Peyer's patch (tissue), 4 donors: Measurements from ENCODE around the gene NDUFA6.
A peak's percentile ranks its signal among the peaks of the same experiment; 100 is the strongest.

Source experiments
- POLR2A ChIP-seq, 2 donors: fragments of 450-650 bp; IDR thresholded peaks; one replicate each; pipeline ENCODE4 v1.5.1; 2017; ENCODE audit warnings: antibody characterized with exemption in 2 of 2, mild to moderate bottlenecking in 2 of 2, moderate library complexity in 2 of 2
- TF ChIP-seq, protein P1 (sequence below), 6 experiments: fragments of 450-650 bp in 4 of 6; fragments of 200-600 bp in 2 of 6; sonication (generic) in 1 of 6; IDR thresholded peaks; one replicate each; pipeline ENCODE4 v1.5.1; 2017 to 2019; ENCODE audit warnings: antibody characterized with exemption in 6 of 6, mild to moderate bottlenecking in 3 of 6, moderate library complexity in 1 of 6

DNA sequence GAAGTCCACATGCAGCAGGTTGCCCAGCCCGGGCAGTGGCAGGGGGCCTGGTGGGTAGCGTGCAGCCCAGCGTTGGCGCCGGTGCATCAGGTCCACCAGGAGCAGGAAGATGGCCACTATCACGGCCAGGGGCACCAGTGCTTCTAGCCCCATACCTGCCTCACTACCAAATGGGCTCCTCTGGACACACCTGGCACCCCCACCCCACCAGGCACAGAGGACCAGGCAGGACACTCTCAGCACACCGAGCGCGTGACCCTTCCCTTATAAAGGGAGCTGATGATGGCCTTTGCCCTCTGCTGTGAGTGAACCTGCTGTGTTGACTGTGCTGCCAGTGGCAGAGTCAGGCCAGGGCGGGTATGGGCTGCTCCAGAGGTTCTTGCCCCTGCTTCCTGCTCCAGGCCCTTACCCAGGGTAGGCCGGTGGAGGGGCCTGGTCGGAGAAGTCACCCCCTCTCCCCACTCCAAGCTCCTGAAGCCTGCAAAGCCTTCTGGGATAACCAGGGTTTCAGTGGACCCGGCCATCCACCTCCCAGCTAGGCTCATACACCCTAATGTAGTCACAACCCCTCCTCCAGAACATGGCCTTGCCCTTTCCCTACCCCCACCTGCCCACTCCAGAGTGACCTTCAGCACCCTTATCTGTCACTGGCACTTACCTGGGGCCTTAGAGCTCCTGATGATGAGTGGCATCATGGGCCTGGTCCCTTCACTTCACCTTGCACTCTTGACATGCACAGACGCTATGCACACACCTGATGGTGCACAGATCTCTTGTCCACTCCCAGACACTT is 40.3 kb upstream of the NDUFA6 start, which contains the start of gene CYP2D6:
- TF ChIP-seq, protein P1, sequence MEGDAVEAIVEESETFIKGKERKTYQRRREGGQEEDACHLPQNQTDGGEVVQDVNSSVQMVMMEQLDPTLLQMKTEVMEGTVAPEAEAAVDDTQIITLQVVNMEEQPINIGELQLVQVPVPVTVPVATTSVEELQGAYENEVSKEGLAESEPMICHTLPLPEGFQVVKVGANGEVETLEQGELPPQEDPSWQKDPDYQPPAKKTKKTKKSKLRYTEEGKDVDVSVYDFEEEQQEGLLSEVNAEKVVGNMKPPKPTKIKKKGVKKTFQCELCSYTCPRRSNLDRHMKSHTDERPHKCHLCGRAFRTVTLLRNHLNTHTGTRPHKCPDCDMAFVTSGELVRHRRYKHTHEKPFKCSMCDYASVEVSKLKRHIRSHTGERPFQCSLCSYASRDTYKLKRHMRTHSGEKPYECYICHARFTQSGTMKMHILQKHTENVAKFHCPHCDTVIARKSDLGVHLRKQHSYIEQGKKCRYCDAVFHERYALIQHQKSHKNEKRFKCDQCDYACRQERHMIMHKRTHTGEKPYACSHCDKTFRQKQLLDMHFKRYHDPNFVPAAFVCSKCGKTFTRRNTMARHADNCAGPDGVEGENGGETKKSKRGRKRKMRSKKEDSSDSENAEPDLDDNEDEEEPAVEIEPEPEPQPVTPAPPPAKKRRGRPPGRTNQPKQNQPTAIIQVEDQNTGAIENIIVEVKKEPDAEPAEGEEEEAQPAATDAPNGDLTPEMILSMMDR (IDR thresholded peaks at IDR 0.05): peak in 1 of 6 experiments; percentile 7
- peak; percentile 29 to 51 for TF ChIP-seq POLR2A (IDR thresholded peaks at IDR 0.05)
